ENCODE results near the gene YBX2.

DNA sequence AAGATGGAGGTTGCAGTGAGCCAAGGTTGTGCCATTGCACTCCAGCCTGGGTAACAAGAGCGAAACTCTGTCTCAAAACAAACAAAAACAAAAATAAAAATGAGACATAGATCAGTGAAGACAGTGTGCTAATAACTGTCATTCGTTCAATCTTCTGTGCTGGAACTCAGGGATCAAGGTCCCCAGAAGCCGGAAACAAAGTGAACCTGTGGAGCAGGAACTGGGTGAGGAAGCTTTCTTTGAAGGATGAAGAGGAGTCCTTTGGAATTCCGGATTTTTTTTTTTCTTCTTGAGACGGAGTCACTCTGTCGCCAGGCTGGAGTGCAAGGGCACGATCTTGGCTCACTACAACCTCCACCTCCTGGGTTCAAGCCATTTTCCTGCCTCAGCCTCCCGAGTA lies 15.0 kb downstream of the YBX2 start:
- TF ChIP-seq POLR2A (IDR thresholded peaks at IDR 0.05; ENCODE audit: low read depth, low read length) = no peak
- no peak for TF ChIP-seq EZH2 (IDR thresholded peaks at IDR 0.05; ENCODE audit: borderline replicate concordance, low read depth, low read length, severe bottlenecking)
- no peak for TF ChIP-seq CTCF (IDR thresholded peaks at IDR 0.05; ENCODE audit: extremely low read depth in 1 of 2, insufficient read depth in 1 of 2, low read depth in 1 of 2, low read length in 2 of 2)
- no peak for TF ChIP-seq POLR2AphosphoS5 (IDR thresholded peaks at IDR 0.05; ENCODE audit: insufficient read depth, low read depth, low read length)

Data from endothelial cell of umbilical vein (primary cell).